Pancreas (tissue), 10 donors: ENCODE data around the gene SPDYC. TPM values are rescaled to one million over a fixed set of nuclear protein-coding genes. Genes with fewer than 3 reads are reported as not detected.

Source experiments
- ATAC-seq, 4 donors: fragments of 200-7000 bp; cut with Tn5 transposase; one replicate each; pipeline versions ENCODE4 v1.8.0 to v1.9.1; 2020; ENCODE audit warnings: mild to moderate bottlenecking in 4 of 4, moderate library complexity in 4 of 4
- DNase-seq, 6 donors: peaks; one replicate each; pipeline ENCODE4 v3.0.0-alpha.2; 2020
- FAIRE-seq: peaks from 2 replicates; lab custom pipeline; 2012; peaks lifted over from hg19 to GRCh38; lab: Jason Lieb, UNC
- H3K27ac ChIP-seq, 4 donors: fragments of 200-600 bp; sonication (generic); 1 replicate in 3 of 4; 2 replicates in 1 of 4; pipeline versions ENCODE4 v1.5.0 to v1.8.0; 2020
- H3K27me3 ChIP-seq, 4 donors: fragments of 200-600 bp; one replicate each; pipeline ENCODE4 v1.8.0; 2021
- H3K36me3 ChIP-seq, 3 donors: fragments of 200-600 bp; sonication (generic) in 1 of 3; one replicate each; pipeline versions ENCODE4 v1.5.0 to v1.8.0; 2020 to 2021
- H3K4me1 ChIP-seq, 3 donors: fragments of 200-600 bp; one replicate each; pipeline ENCODE4 v1.8.0; 2021
- H3K4me3 ChIP-seq, 4 donors: fragments of 200-600 bp; sonication (generic) in 2 of 4; one replicate each; pipeline versions ENCODE4 v1.5.0 to v1.8.0; 2020 to 2021
- H3K9me3 ChIP-seq, 4 donors: fragments of 200-600 bp; one replicate each; pipeline ENCODE4 v1.8.0; 2021
- CTCF ChIP-seq, 4 donors: fragments of 200-600 bp; sonication (generic) in 3 of 4; IDR thresholded peaks; one replicate each; pipeline versions ENCODE4 v1.5.0 to v1.8.0; 2021; ENCODE audit warnings: antibody characterized with exemption in 4 of 4
- WGBS, 2 donors: extraction: QIAGEN DNeasy Blood & Tissue Kit; methylation state at CpG; one replicate each; pipeline ENCODE4 v1.1.7; 2013; 5-methylcytosine and 5-hydroxymethylcytosine counted together
- intact Hi-C, 3 donors: fragments of 100-400 bp; cut with DNase I; formaldehyde crosslinking; loops; one replicate each; pipeline versions ENCODE4 v1.11.1 to v1.14.2; 2022
- polyA plus RNA-seq, 2 donors: library from polyadenylated mRNA; stranded (reverse); fragments of 200-250 nt; gene quantifications; one replicate each; pipeline ENCODE4 v1.2.3, GENCODE V29; 2013
- total RNA-seq, 6 donors: library from RNA; stranded (reverse); fragmentation: NEBNext Ultra II Directional in 4 of 6; extraction: Animal tissue kit (Norgen Biotek cat#: 25700) in 4 of 6; gene quantifications; one replicate each; pipeline versions ENCODE4 v1.2.1 to v1.2.4, GENCODE V29; 2021 to 2023
- donor health status: healthy with polysubstance abuse.
- donor health status: DM: no; HTN: no; CAD: no; lungs with moderate emphysema.
- donor health status: DM: no; HTN: no; CAD: no.
- donor health status: control.
- donor health status: control.
- donor health status: Bipolar disorder and iron deficiency.
- donor health status: DM: yes; HTN: yes; CAD: no.
- donor health status: DM: no; HTN: no; CAD: no.
- donor health status: DM: no; HTN: no; CAD: no.
- donor health status: DM: yes; HTN: yes; CAD: no.

Gene SPDYC
- total and polyA plus RNA-seq, 8 donors, result 0.14 TPM; not detected in 7

- Histone ChIP-seq H3K27me3 (no peaks in the 10 kb centered on the region), H3K9me3 (no peaks in the 10 kb centered on the region), H3K4me1 (no peaks in the 10 kb centered on the region), H3K36me3 (peaks cover 0 to 12% (median 6%) of the 10 kb centered on the region in 3 donors), H3K4me3 (no peak overlapping the region), H3K27ac (no peak overlapping the region)
- FAIRE-seq, result no peak
- DNase-seq, result peak in 1 of 6 donors; percentile 19
- no peak for ATAC-seq
- 85 to 90% methylated on average over 23 to 24 of the region's 24 CpGs for WGBS, 2 donors
- no peak for TF ChIP-seq CTCF (IDR thresholded peaks at IDR 0.05)
- intact Hi-C loops, result loop anchor here in 1 of 3 donors (10.0 kb wide), 1 partner anchor 319 kb away; no protein-coding TSS in a partner anchor
Measured at GRCh38 chr11:65215441-65216076, 45.5 kb downstream of the SPDYC start.

- DNase-seq (peak in 1 of 6 donors; percentile 34), FAIRE-seq (no peak), ATAC-seq (no peak)
- intact Hi-C loops, result loop anchor here in 1 of 3 donors (10.0 kb wide), 1 partner anchor 318 kb away; no protein-coding TSS in a partner anchor
- no peak overlapping the region for H3K27ac ChIP-seq
- no peaks in the 10 kb centered on the region for H3K9me3 ChIP-seq
- no peaks in the 10 kb centered on the region for H3K36me3 ChIP-seq
- H3K4me1 ChIP-seq, result no peaks in the 10 kb centered on the region
- no peak overlapping the region for H3K4me3 ChIP-seq
- no peak for TF ChIP-seq CTCF (IDR thresholded peaks at IDR 0.05)
- WGBS, 2 donors, result 83 to 84% methylated on average over 6 of the region's 6 CpGs
- no peaks in the 10 kb centered on the region for H3K27me3 ChIP-seq
Measured at GRCh38 chr11:65216830-65217229, 46.8 kb downstream of the SPDYC start.

GRCh38 chr11:65217441-65218423 lies 47.7 kb downstream of the SPDYC start:
- Histone ChIP-seq H3K9me3 (no peaks in the 10 kb centered on the region), H3K27me3 (no peaks in the 10 kb centered on the region), H3K27ac (no peak overlapping the region), H3K36me3 (no peaks in the 10 kb centered on the region), H3K4me1 (no peaks in the 10 kb centered on the region), H3K4me3 (no peak overlapping the region)
- 82 to 87% methylated on average over 19 of the region's 19 CpGs for WGBS, 2 donors
- ATAC-seq (no peak), DNase-seq (peak in 1 of 6 donors; percentile 21), FAIRE-seq (no peak)
- no peak for TF ChIP-seq CTCF (IDR thresholded peaks at IDR 0.05)
- intact Hi-C loops, result loop anchor here in 1 of 3 donors (10.0 kb wide), 1 partner anchor 317 kb away; no protein-coding TSS in a partner anchor

- no peak for FAIRE-seq
- Histone ChIP-seq H3K36me3 (no peaks in the 10 kb centered on the region), H3K9me3 (no peaks in the 10 kb centered on the region), H3K27me3 (no peaks in the 10 kb centered on the region), H3K27ac (no peak overlapping the region), H3K4me3 (no peak overlapping the region), H3K4me1 (no peaks in the 10 kb centered on the region)
- intact Hi-C loops, result loop anchor here in 1 of 3 donors (10.0 kb wide), 1 partner anchor 316 kb away; no protein-coding TSS in a partner anchor
- no peak for TF ChIP-seq CTCF (IDR thresholded peaks at IDR 0.05)
- ATAC-seq, result no peak
- 75 to 82% methylated on average over 9 of the region's 9 CpGs for WGBS, 2 donors
- no peak for DNase-seq
Measured at GRCh38 chr11:65218446-65218845, 48.4 kb downstream of the SPDYC start.
